Neural progenitor cell (in vitro differentiated cells): ENCODE measurements around the gene TOGARAM1. TPM values are rescaled to one million over a fixed set of nuclear protein-coding genes. Genes with fewer than 3 reads are reported as not detected.

ENCODE experiments used
- DNase-seq: peaks from one replicate; pipeline ENCODE4 v3.0.0-alpha.2; 2016; ENCODE audit warnings: low spot score
- H2AFZ ChIP-seq: fragments of 200-600 bp; sonication (generic); replicated peaks from 2 replicates; pipeline ENCODE4 v1.6.1; 2016; ENCODE audit warnings: antibody characterized with exemption
- H3F3A ChIP-seq: fragments of 200-600 bp; sonication (generic); 2 replicates; pipeline ENCODE4 v1.6.1; 2016; ENCODE audit warnings: antibody characterized with exemption, low read depth
- H3K27ac ChIP-seq: fragments of 200-600 bp; sonication (generic); 2 replicates; pipeline ENCODE4 v1.5.1; 2016; ENCODE audit warnings: mild to moderate bottlenecking
- H3K27me3 ChIP-seq: fragments of 200-600 bp; sonication (generic); 2 replicates; pipeline ENCODE4 v1.6.1; 2016; ENCODE audit warnings: mild to moderate bottlenecking, moderate library complexity
- H3K36me3 ChIP-seq: fragments of 200-600 bp; sonication (generic); 2 replicates; pipeline ENCODE4 v1.5.1; 2016
- H3K4me1 ChIP-seq: fragments of 200-600 bp; sonication (generic); 2 replicates; pipeline ENCODE4 v1.6.1; 2016; ENCODE audit warnings: mixed run types
- H3K4me2 ChIP-seq: fragments of 200-600 bp; sonication (generic); 2 replicates; pipeline ENCODE4 v1.6.1; 2016
- H3K4me3 ChIP-seq: fragments of 200-600 bp; sonication (generic); 2 replicates; pipeline ENCODE4 v1.5.1; 2016
- H3K79me2 ChIP-seq: fragments of 200-600 bp; sonication (generic); 2 replicates; pipeline ENCODE4 v1.6.1; 2016; ENCODE audit warnings: low read depth
- H3K9ac ChIP-seq: fragments of 200-600 bp; sonication (generic); 2 replicates; pipeline ENCODE4 v1.6.1; 2016
- H3K9me3 ChIP-seq: fragments of 200-600 bp; sonication (generic); 2 replicates; pipeline ENCODE4 v1.5.1; 2016; ENCODE audit warnings: low read depth
- H4K20me1 ChIP-seq: fragments of 200-600 bp; sonication (generic); 2 replicates; pipeline ENCODE4 v1.6.1; 2016; ENCODE audit warnings: low read depth
- H3K27ac Mint-ChIP-seq: 3 replicates; pipeline ENCODE4 v1.8.0; 2021; ENCODE audit warnings: mixed read lengths
- H3K27me3 Mint-ChIP-seq: 2 replicates; pipeline ENCODE4 v1.8.0; 2022; ENCODE audit warnings: low read depth, mild to moderate bottlenecking, inconsistent platforms, moderate library complexity, mixed read lengths; ENCODE audit not compliant: insufficient read depth
- H3K36me3 Mint-ChIP-seq: 3 replicates; pipeline ENCODE4 v1.8.0; 2021; ENCODE audit warnings: mixed read lengths
- H3K4me1 Mint-ChIP-seq: 3 replicates; pipeline ENCODE4 v1.8.0; 2021; ENCODE audit warnings: mixed read lengths
- H3K4me3 Mint-ChIP-seq: 3 replicates; pipeline ENCODE4 v1.8.0; 2021; ENCODE audit warnings: mild to moderate bottlenecking, moderate library complexity, mixed read lengths
- H3K9me3 Mint-ChIP-seq: 3 replicates; pipeline ENCODE4 v1.8.0; 2020; ENCODE audit warnings: mixed read lengths
- CTCF ChIP-seq: fragments of 200-600 bp; sonication (generic); IDR thresholded peaks from 2 replicates; pipeline ENCODE4 v1.5.1; 2017; ENCODE audit warnings: antibody characterized with exemption, mild to moderate bottlenecking
- EZH2 ChIP-seq: fragments of 200-600 bp; sonication (generic); IDR thresholded peaks from 2 replicates; pipeline ENCODE4 v1.6.1; 2017; ENCODE audit warnings: antibody characterized with exemption, mild to moderate bottlenecking, moderate library complexity
- EZH2phosphoT487 ChIP-seq: fragments of 200-600 bp; sonication (generic); IDR thresholded peaks from 2 replicates; pipeline ENCODE4 v1.6.1; 2017; ENCODE audit warnings: antibody characterized with exemption
- total RNA-seq: library from RNA; depleted of rRNA; stranded (reverse); fragments of >200 nt; gene quantifications from 2 replicates; pipeline ENCODE4 v1.2.3, GENCODE V29; 2015; ENCODE audit warnings: low replicate concordance

Gene TOGARAM1
- total RNA-seq, 1 donor from 2014 or later, result 23.1 TPM

GRCh38 chr14:45060551-45060950, 98.6 kb downstream of the TOGARAM1 start:
- no peaks in the 10 kb centered on the region for H3K4me1 Mint-ChIP-seq
- H3K27me3 Mint-ChIP-seq, result no peaks in the 10 kb centered on the region

GRCh38 chr14:45065540-45065939, 103.5 kb downstream of the TOGARAM1 start:
- no peaks in the 10 kb centered on the region for H3K27me3 ChIP-seq
- H3K9ac ChIP-seq, result no peak overlapping the region
- H3K9me3 ChIP-seq, result no peaks in the 10 kb centered on the region
- H3K36me3 ChIP-seq, result peaks cover 5% of the 10 kb centered on the region
- no peak overlapping the region for H2AFZ ChIP-seq
- no peak for DNase-seq
- H3K9me3 Mint-ChIP-seq, result no peaks in the 10 kb centered on the region
- no peak for TF ChIP-seq CTCF
- no peak for TF ChIP-seq EZH2
- TF ChIP-seq EZH2phosphoT487, result no peak
- no peak overlapping the region for H3K4me3 Mint-ChIP-seq
- H3K79me2 ChIP-seq, result no peaks in the 10 kb centered on the region
- peaks cover 2% of the 10 kb centered on the region for H3K27me3 Mint-ChIP-seq
- H3K36me3 Mint-ChIP-seq, result peaks cover 9% of the 10 kb centered on the region
- no peak overlapping the region for H3K4me2 ChIP-seq
- H4K20me1 ChIP-seq, result no peaks in the 10 kb centered on the region
- no peaks in the 10 kb centered on the region for H3K4me1 ChIP-seq
- H3K4me3 ChIP-seq, result no peak overlapping the region
- H3F3A ChIP-seq, result no peaks in the 10 kb centered on the region
- no peak overlapping the region for H3K27ac ChIP-seq
- H3K4me1 Mint-ChIP-seq, result no peaks in the 10 kb centered on the region
- no peak overlapping the region for H3K27ac Mint-ChIP-seq

More at GRCh38 chr14:45060551-45060950, 98.6 kb downstream of the TOGARAM1 start:
- Mint-ChIP-seq H3K4me3 (no peak overlapping the region), H3K36me3 (peaks cover 15% of the 10 kb centered on the region), H3K27ac (no peak overlapping the region), H3K9me3 (no peaks in the 10 kb centered on the region)
- Histone ChIP-seq H2AFZ (no peak overlapping the region), H3K9ac (no peak overlapping the region), H3K4me2 (no peak overlapping the region), H3K36me3 (peaks cover 3% of the 10 kb centered on the region), H3F3A (no peaks in the 10 kb centered on the region), H3K4me1 (no peaks in the 10 kb centered on the region), H3K79me2 (no peaks in the 10 kb centered on the region), H3K27ac (no peak overlapping the region), H3K9me3 (no peaks in the 10 kb centered on the region), H3K27me3 (no peaks in the 10 kb centered on the region), H4K20me1 (no peaks in the 10 kb centered on the region), H3K4me3 (no peak overlapping the region)
- TF ChIP-seq CTCF (no peak), EZH2phosphoT487 (no peak), EZH2 (no peak)
- DNase-seq, result no peak

GRCh38 chr14:45065956-45066355, 104.0 kb downstream of the TOGARAM1 start:
- peaks cover 5% of the 10 kb centered on the region for H3K36me3 ChIP-seq
- no peaks in the 10 kb centered on the region for H3K9me3 ChIP-seq
- no peak overlapping the region for H3K9ac ChIP-seq
- DNase-seq, result no peak
- no peaks in the 10 kb centered on the region for H3F3A ChIP-seq
- Mint-ChIP-seq H3K4me3 (no peak overlapping the region), H3K27ac (no peak overlapping the region), H3K4me1 (no peaks in the 10 kb centered on the region), H3K27me3 (peaks cover 2% of the 10 kb centered on the region), H3K36me3 (peaks cover 9% of the 10 kb centered on the region), H3K9me3 (no peaks in the 10 kb centered on the region)
- no peak overlapping the region for H3K4me2 ChIP-seq
- H3K27ac ChIP-seq, result no peak overlapping the region
- no peak for TF ChIP-seq CTCF
- no peak for TF ChIP-seq EZH2phosphoT487
- TF ChIP-seq EZH2, result no peak
- no peaks in the 10 kb centered on the region for H4K20me1 ChIP-seq
- no peak overlapping the region for H2AFZ ChIP-seq
- no peak overlapping the region for H3K4me3 ChIP-seq
- H3K4me1 ChIP-seq, result no peaks in the 10 kb centered on the region
- H3K27me3 ChIP-seq, result no peaks in the 10 kb centered on the region
- no peaks in the 10 kb centered on the region for H3K79me2 ChIP-seq
